AG09319 (cell line): ENCODE measurements around the gene SWI5.

Experiments used
- DNase-seq: peaks from one replicate; pipeline ENCODE4 v3.0.0-alpha.2; 2010; ENCODE audit warnings: low read depth; ENCODE audit errors: extremely low read depth
- TF ChIP-seq, protein P1 (sequence below): IDR thresholded peaks from 2 replicates; pipeline ENCODE4 v1.5.1; 2011; ENCODE audit warnings: low read depth, mild to moderate bottlenecking, inconsistent platforms, low read length, moderate library complexity

Gene SWI5

DNA sequence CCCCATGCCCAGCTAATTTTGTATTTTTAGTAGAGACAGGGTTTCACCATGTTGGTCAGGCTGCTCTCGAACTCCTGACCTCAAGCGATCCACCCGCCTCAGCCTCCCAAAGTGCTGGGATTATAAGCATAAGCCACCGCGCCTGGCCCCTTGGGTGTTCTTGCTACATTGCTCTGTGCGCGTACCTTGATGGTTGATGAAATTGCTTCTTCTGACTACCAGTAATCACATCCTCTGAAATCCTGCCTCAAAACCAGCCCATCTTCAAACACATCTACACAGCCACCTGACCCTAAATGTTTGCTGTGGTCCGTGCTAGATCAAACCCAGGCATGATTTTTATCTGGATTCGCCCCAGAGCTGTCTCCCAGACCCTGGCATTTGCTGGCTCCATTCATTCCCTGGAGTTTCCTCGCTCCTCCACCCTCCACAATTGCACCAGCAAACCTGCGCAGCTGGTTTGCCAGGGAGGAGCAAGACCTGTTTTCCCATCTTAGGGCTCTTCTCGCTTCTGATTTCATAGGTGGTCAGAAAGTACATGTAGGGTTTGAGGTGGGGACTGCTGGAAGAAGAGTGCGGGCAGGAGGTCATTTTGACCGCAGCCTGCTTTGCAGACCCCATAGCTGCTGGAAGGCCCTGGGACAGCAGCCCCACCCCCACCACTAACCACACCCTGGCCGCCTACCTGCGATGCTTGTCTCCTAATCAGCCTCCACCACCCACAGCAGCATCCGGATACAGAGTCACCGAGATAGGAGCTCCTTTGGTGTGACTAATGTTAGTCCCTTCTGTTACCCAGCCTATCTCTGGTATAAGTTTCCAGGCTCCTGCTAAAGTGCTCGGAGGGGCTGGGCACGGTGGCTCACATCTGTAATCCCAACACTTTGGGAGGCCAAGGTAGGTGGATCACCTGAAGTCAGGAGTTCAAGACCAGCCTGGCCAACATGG lies 22.7 kb downstream of the SWI5 start:
- TF ChIP-seq, protein P1, sequence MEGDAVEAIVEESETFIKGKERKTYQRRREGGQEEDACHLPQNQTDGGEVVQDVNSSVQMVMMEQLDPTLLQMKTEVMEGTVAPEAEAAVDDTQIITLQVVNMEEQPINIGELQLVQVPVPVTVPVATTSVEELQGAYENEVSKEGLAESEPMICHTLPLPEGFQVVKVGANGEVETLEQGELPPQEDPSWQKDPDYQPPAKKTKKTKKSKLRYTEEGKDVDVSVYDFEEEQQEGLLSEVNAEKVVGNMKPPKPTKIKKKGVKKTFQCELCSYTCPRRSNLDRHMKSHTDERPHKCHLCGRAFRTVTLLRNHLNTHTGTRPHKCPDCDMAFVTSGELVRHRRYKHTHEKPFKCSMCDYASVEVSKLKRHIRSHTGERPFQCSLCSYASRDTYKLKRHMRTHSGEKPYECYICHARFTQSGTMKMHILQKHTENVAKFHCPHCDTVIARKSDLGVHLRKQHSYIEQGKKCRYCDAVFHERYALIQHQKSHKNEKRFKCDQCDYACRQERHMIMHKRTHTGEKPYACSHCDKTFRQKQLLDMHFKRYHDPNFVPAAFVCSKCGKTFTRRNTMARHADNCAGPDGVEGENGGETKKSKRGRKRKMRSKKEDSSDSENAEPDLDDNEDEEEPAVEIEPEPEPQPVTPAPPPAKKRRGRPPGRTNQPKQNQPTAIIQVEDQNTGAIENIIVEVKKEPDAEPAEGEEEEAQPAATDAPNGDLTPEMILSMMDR = no peak
- DNase-seq = no peak

DNA sequence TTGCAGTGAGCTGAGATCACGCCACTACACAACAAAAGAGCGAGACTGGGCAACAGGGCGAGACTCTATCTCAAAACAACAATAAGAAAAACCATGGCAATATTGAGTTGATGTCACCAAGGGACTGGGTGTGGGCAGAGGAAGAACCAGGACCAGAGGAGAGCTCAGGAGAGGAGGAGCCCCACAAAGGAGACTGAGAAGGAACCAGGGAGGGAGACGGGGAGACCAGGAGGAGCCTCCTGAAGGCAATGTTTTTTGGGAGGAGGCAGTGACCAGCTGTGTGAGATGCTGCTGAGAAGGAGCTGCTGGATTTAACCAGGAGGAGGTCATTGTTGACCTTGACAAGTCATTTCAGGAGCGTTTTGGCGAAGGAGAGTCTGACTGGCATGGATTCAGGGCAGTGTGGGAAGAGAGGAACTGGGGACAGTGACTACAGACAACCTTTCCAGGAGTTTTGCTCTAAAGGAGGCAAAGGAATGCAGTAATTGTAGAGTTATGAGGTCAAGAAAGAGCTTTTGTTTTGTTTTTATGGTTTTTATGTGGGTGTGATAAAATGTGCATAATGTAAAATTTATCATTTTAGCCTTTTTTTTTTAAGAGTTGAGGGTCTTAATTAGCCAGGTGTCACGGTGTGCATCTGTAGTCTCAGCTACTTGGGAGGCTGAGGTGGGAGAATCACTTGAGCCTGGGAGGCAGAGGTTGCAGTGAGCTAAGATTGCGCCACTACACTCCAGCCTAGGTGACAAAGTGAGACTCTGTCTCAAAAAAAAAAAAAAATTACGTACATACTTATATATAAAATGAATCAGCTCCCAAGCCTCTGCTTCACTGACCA lies 28.3 kb downstream of the SWI5 start:
- TF ChIP-seq, protein P1 = no peak
- no peak for DNase-seq

DNA sequence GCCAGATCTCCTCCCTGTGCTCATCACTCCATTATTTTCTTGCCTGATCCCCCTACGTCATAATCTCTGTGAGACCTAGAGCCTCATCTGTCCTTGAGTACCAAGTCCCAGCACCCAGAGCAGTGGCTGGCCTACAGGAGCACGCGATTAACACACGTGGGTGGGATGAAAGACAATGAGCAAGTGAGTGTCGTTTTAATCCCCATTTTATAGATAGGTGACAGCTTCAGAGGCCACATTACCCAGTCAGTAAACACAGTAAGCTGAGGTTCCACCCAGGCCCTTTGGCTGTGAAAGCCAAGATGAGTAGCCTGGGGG lies 28.9 kb downstream of the SWI5 start:
- DNase-seq = no peak
- TF ChIP-seq, protein P1 = no peak

DNA sequence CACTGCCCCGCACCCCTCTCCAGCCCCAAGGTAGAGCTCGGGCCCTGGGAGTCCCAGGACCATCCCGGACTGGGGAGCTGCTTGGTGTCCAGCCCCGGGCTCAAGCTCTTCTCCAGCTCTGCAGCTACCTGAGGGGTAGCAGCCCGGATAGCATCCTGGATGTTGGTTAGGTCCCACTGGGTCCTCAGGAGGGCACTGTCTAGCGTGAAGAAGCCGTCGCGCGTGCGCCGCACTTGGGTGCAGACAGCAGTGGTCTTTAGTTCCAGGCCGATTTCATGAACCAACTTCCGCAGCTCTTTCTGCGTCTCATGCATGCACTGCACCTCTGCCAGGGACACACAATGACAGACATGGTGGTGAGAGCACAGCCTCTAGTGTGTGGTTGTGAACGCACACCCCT lies 33.5 kb downstream of the SWI5 start:
- DNase-seq = no peak
- TF ChIP-seq, protein P1 = no peak

DNA sequence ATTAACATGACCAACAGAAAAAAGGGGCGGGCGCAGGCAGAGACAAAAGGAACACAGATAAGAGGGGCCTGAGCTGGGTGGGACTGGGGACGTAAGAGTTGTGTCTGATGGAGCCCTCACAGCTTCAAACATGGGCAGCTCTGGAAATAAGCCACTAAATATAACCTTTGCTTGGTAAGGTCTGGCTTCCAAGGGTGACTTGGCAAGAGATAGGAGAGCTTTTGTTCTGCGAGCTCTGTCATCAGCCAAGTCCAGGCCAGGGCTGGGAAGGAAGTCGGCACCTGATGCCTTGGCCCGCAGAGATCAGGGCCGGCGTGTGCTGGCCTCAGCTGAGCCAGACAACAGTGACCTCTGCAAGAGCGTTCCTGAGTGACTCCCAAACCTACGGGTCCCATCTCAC lies 34.4 kb downstream of the SWI5 start:
- no peak for DNase-seq
- TF ChIP-seq, protein P1 = no peak

DNA sequence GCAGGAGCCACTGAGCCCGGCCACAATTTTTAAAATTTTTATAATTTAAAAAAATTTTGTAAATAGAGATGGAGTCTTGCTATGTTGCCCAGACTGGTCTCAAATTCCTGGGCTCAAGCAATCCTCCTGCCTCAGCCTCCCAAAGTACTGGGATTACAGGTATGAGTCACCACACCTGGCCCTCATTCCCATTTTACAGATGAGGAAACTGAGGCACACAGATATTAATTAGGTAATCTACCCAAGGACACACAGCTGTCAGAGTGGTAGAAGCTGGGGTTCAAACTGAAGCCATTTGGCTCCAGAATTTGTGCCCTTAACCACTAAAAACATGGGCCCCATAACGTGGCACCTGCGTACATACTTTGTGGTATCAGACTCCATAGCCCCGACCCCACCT lies 38.6 kb downstream of the SWI5 start:
- TF ChIP-seq, protein P1 = no peak

DNA sequence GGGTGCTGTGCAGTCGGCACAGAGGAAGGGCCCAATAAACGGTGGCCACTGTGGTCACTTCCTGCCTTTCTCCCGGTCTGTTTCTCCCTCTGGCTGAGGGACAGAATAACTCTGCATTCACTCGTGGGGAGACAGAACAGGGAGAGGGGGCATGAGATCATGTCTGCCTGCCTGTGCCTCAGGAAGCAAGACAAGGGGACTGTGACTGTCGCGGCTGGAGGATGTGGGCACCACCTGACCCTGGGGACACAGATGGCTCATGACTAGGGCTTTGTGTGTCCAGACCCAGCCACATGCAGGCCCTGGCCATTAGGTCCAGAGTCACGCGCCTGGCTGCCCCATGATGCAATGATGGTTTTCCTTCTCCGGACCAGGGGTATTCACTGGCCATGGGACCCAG lies 40.3 kb downstream of the SWI5 start:
- TF ChIP-seq, protein P1 = no peak
- DNase-seq = no peak

More for the DNA sequence above, 38.6 kb downstream of the SWI5 start:
- no peak for DNase-seq
